KG1 (cell line): ENCODE measurements around the gene CPNE5.

Experiments
- DNase-seq: peaks from one replicate; lab custom pipeline; 2025; lab: John Stamatoyannopoulos, UW

Gene CPNE5

GRCh38 chr6:36857325-36857724 is 18.1 kb upstream of the CPNE5 start:
- DNase-seq, result no peak

DNA sequence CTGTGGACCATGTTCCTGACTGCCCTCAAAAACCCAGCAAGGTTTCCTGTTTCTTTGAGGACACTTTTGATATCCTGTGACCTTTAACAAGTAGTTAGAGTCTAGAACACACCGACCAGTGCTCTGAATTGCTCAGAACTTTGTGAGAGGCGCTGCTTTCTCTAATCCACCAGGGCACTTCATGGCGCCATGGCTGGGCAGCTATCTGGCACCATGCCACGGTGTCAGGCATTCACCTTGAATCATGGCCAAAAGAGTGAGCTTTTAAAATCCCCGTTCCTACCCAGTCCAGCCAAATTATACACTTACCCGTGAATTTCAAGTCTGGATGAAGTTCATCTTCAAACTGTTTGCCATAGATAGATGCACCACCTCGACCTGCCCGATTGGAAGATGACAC is 17.0 kb upstream of the CPNE5 start:
- DNase-seq, result no peak

DNA sequence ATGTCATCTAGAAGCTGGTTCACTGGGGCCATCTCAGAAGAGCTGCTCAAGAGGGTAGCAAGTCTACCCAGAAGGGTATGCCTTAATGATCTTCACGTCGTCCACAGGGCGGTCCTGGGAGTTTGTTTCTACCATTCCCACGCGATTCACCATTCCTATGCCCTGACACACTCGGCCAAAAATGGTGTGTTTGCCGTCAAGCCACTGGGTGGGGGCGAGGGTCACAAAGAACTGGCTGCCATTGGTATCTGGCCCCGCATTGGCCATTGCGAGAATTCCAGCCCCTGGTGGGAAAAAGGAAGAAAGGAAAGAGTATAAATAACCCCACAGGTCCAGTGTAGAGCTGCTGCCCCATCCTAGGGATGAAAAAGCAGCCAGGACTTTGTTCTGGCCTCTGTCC is 16.5 kb upstream of the CPNE5 start:
- no peak for DNase-seq

DNA sequence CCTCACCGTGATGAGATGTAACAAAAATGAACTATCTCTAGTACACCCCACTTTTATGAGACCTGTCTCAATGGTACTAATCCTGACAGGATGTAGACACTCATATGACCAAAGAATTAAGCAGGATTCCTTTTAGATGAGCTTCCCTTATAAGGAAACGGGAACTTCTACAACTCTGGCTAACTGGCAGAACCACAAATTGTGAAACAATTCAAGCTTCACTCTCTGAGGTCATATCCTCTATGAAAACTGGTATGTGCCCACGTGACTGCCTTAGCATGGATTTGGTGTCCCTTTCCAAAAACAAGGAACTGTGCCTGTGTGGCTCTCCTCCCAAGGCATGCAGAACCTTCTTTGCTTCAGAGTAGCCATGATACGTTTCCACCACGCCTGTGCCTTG is 14.1 kb upstream of the CPNE5 start:
- DNase-seq, result no peak

- no peak for DNase-seq
These were observed 13.4 kb upstream of the CPNE5 start for GRCh38 chr6:36852481-36853147.

DNA sequence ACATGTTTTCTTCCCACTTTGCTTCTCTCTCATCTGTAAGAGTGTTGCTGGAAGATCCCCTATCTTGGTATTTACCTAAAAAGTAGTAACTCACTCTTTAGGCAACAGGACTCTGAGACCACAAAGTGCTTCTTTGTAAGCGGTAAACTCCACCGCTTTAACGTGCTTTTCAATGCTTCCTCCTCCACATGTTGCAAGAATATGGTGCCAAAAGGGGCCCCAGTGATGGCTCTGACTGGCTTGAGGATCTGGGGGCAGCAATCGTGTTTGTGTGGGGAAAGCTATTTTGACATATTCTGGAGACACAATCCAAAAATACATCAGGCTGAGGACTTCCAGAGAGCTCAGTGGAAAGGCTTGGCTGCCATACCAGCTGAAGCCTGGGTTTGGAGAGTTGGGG is 12.4 kb upstream of the CPNE5 start:
- no peak for DNase-seq

- DNase-seq, result peak; percentile 53
These were observed 11.9 kb upstream of the CPNE5 start for GRCh38 chr6:36851149-36851614.

GRCh38 chr6:36850021-36850420 is 10.8 kb upstream of the CPNE5 start:
- DNase-seq, result no peak

- DNase-seq, result no peak
These were observed 9.6 kb upstream of the CPNE5 start for GRCh38 chr6:36848658-36849441.

DNA sequence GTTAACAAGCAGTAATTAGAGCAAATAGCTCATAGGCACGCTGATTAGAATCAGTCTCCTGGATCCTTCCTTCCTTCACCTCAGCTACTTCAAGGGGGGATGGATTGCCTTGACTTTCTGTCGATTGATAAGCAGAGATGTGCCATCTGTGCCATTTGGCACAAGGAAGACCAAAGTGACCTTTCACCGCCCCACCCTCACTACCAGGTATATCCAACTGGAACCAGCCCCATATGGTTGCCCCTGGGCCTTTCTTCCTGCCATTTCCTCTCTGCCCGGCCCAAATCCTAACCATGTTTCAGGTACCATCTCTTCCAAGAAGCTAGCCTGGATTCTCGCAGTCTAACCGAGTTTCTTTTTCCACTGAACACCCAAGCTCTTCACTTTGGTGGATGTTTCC is 8.7 kb upstream of the CPNE5 start:
- no peak for DNase-seq

DNA sequence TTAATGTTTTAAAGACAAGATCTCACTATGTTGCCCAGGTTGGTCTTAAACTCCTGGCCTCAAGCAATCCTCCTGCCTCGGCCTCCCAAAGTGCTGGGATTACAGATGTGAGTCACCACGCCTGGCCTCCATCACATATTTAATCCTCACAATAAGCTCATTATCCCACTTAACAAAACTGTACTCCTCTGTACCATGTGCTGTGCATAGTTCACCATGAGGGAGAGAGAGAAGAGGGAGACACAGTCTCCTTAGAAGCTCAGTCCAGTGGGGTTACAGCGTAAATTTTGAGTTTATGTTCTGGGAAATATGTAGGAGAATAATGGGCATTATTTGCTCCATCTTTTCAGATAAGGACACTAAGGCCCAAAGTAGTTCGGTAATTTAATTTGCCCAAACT is 7.9 kb upstream of the CPNE5 start:
- no peak for DNase-seq

DNA sequence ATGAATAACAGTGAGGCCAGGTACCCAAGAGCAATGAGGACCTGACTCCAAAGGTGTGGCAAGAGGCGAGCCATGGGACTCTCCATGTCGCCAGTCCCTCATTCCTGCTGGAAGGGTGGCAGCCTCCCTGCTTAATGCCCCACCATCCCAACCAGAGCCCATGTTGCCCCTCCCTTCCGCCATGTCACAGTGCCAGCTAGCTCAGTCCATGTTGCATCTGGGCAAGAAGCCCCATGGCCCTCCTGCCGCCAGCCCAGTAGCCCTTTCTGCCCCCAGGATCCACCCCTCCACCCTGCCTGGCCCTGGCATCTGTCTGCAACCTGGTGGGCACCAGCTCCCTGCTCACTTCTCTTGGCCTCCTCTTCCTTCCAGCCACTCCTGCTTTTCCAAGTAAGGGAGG is 6.0 kb upstream of the CPNE5 start:
- DNase-seq, result no peak

GRCh38 chr6:36844232-36845170 is 5.3 kb upstream of the CPNE5 start:
- DNase-seq, result no peak

DNA sequence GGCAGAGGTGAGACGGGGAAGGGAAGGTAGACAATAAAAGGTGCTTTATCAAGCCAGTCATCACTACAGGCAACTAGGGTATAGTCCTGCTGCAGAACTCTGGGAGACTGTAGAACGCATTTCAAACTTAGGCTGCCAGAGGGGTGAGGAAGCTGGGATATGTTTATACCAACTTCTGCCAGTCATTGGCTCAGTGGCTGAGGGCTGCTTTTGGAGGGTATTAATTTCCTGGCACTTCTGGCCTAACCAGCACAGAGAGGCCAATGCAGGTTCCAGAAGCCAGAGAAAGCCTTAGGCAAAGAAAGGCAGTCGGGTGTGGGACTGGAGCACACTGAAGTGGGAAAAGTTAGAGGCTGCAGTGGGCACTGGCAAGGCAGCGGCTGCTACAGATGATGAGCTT is 3.9 kb upstream of the CPNE5 start:
- DNase-seq, result no peak

DNA sequence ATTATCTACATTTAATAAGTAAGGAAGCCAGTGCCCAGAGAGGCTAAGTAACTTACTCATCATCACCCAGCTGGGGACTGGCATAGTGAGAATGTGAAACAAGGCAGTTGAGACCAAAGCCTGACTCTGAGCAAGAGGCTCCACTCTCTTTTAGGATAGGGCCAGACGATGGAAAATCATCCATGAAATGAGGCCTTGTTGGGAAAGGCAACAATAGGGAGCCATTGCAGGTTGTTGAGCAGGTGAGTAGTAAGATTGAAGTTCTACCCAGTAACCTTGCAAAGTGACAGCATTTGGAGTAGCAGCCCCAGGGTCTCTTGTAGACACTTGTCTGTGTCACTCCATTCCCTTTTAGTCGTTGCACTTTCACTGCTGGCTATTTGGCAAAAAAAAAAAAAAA is 2.5 kb upstream of the CPNE5 start:
- DNase-seq, result no peak

DNA sequence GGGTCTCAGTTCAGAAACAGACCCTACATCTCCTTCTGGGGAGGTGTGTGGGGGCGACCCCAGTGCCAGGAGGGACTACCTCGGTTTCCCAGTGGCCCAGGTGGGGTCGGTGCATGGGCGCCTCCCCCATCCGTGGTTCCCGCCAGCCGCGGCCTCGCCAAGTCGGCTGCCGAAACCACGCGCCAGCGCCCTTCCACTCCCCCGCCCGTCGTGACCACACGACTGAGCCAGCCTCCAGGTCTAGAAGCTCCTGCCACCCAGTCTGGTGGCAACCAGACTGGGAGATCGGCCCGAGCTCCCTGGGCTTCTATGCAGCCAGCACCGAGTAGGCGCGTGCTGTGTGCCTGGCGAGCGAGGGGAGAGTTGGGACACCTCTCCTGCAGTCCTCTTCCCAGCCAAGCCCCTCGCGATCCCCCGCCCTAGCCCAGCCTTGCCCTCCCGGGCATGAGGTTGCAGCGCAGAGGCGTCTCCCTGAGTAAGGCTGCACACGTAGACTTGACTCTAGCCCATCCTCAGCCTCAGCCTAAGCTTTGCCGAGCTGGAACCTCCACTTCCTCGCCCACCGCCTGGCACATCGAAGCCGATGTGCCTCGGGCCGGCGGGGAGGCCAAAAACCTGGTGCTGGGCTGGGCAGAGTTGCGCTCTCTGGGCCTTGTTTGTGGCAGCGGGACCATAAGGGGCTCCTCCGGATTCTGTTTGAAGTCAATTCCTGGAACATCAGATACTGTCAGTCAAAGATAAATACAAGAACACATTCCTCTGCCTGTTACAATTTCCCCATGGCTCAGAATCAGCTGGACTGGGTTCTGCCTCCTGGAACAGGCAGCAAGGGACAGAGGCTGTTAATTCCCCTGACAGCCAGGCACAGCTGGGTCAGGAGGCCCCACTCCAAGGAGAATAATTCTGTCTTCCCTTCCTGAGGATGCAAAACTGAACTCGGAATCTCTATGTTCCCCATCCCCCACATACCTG is 1.5 kb upstream of the CPNE5 start:
- DNase-seq, result no peak

DNA sequence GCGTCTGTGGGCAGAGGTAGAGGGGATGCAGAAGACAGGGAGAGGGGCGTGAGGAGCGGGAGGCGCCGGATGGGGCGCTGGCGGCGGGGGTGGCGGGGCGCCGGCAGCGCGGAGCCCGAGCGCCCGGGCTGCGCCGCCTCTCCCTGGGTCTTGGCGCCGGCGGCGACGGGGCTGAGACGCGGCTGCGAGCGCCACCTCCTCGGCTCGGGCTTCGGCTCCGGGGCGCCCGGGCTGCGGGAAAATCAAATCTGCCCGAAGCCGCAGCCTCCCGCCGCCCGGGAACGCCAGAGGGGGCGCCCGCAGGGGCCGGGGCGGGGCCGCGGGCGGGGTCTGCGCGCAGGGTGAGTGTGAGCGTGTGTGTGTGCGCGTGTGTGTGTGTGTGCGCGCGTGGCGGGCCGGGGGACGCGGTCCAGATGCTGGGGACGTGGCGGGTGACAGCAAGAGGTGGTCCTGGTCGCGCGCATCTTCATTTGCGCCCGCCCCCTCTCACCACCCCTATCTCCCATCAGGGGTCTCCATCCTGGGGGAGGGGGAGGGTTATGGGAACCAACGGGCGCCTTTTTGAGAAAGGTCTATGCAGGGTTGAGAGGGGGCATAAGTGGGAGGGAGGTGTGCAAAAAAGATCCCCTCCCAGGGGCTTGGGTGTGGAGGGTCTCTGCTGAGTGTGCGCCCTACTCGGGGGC is 646 bp upstream of the CPNE5 start:
- no peak for DNase-seq

- no peak for DNase-seq
These were observed 1.6 kb downstream of the CPNE5 start for GRCh38 chr6:36837686-36838085.

DNA sequence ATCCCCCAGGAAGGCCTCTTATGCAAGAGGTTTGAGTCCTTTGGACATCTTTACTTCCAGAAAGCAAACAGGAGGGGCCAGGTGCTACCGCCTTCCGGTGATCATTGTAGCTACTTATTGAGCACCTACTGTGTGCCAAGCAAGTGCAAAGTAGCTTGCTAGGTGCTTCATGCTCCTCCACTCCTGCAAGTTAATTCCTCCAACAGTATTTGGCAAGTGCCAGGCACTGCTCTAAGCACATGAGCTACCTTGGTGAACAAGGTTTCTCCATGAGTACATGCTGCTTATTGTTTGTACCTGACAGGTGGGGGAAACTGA is 2.3 kb downstream of the CPNE5 start:
- no peak for DNase-seq

DNA sequence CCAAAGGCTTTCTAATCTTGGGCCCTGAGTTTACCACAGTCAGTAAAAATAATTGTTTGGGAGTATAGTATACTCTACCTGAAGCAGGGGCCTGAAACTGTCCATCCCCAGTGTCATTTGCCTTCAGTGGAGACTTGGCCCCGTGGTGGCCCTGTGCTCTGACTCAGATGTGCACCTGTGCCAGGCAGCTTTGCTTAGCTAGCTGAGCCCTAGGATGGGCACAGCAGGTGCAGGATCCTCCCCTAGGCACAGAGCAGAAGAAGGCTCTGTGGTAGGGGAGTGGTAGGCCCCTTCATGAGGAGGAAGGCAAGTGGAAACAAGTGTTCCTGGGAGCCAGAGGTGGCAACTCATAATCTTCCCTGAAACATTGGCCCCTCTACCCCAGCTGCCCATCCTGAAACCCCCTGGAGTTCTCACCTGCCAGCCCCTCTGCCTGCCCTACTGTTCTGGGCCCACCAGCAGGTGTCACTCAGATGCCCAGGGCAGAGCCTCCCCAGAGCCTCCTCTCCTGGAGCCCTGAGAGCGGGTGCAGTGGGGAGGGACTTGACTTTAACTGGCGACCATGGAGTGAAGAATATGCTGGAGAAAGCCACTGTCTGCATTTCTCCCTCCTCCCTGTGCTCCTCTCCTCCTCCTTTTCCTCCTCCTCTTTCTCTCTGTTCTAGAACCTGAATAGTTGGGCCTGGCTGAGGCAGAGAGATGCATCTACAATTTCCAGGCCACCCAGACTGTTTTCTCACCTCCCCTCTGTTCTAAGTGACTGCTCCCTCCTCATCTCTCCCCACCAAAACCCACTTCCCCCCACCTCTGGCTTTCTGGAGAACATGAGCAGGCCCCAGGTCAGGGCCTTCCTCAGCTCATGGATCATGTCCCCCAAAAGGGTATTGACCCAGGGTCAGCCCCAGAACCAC is 2.9 kb downstream of the CPNE5 start:
- DNase-seq, result no peak
